Measurements from ENCODE around the gene EIF4EBP3.

DNA sequence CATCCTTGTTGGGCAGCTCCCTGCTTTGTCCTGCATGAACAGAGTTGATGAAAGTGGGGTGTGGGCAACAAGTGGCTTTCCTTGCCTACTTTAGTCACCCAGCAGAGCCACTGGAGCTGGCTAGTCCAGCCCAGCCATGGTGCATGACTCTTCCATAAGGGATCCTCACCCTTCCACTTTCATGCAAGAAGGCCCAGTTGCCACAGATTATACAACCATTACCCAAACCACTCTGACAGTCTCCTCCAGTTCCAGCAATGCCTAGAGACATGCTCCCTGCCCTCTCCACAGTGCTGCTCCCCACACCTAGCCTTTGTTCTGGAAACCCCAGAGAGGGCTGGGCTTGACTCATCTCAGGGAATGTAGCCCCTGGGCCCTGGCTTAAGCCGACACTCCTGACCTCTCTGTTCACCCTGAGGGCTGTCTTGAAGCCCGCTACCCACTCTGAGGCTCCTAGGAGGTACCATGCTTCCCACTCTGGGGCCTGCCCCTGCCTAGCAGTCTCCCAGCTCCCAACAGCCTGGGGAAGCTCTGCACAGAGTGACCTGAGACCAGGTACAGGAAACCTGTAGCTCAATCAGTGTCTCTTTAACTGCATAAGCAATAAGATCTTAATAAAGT is 21.1 kb downstream of the EIF4EBP3 start:
- TF ChIP-seq RAD21 (IDR thresholded peaks at IDR 0.05; ENCODE audit: low read depth) (no peak), TCF12 (IDR thresholded peaks at IDR 0.05; ENCODE audit: low read depth) (no peak), CREB1 (IDR thresholded peaks at IDR 0.05; ENCODE audit: low read depth) (no peak), ZBTB7A (IDR thresholded peaks at IDR 0.05; ENCODE audit: low read depth) (no peak), EP300 (IDR thresholded peaks at IDR 0.05; ENCODE audit: borderline replicate concordance) (no peak), TEAD4 (IDR thresholded peaks at IDR 0.05) (no peak), NFIC (IDR thresholded peaks at IDR 0.05) (no peak), YY1 (IDR thresholded peaks at IDR 0.05; ENCODE audit: low read depth) (no peak), EGR1 (IDR thresholded peaks at IDR 0.05) (no peak), FOXM1 (IDR thresholded peaks at IDR 0.05; ENCODE audit: borderline replicate concordance, low read depth) (no peak)
- TF ChIP-seq, protein P1, sequence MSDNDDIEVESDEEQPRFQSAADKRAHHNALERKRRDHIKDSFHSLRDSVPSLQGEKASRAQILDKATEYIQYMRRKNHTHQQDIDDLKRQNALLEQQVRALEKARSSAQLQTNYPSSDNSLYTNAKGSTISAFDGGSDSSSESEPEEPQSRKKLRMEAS (IDR thresholded peaks at IDR 0.05) = no peak
- TF ChIP-seq, protein P2, sequence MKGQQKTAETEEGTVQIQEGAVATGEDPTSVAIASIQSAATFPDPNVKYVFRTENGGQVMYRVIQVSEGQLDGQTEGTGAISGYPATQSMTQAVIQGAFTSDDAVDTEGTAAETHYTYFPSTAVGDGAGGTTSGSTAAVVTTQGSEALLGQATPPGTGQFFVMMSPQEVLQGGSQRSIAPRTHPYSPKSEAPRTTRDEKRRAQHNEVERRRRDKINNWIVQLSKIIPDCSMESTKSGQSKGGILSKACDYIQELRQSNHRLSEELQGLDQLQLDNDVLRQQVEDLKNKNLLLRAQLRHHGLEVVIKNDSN (IDR thresholded peaks at IDR 0.05) = no peak
- TF ChIP-seq, protein P3, sequence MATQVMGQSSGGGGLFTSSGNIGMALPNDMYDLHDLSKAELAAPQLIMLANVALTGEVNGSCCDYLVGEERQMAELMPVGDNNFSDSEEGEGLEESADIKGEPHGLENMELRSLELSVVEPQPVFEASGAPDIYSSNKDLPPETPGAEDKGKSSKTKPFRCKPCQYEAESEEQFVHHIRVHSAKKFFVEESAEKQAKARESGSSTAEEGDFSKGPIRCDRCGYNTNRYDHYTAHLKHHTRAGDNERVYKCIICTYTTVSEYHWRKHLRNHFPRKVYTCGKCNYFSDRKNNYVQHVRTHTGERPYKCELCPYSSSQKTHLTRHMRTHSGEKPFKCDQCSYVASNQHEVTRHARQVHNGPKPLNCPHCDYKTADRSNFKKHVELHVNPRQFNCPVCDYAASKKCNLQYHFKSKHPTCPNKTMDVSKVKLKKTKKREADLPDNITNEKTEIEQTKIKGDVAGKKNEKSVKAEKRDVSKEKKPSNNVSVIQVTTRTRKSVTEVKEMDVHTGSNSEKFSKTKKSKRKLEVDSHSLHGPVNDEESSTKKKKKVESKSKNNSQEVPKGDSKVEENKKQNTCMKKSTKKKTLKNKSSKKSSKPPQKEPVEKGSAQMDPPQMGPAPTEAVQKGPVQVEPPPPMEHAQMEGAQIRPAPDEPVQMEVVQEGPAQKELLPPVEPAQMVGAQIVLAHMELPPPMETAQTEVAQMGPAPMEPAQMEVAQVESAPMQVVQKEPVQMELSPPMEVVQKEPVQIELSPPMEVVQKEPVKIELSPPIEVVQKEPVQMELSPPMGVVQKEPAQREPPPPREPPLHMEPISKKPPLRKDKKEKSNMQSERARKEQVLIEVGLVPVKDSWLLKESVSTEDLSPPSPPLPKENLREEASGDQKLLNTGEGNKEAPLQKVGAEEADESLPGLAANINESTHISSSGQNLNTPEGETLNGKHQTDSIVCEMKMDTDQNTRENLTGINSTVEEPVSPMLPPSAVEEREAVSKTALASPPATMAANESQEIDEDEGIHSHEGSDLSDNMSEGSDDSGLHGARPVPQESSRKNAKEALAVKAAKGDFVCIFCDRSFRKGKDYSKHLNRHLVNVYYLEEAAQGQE (IDR thresholded peaks at IDR 0.05; ENCODE audit: low read depth) = no peak
